ENCODE results near the gene BFSP2.

The BFSP2 gene, protein sequence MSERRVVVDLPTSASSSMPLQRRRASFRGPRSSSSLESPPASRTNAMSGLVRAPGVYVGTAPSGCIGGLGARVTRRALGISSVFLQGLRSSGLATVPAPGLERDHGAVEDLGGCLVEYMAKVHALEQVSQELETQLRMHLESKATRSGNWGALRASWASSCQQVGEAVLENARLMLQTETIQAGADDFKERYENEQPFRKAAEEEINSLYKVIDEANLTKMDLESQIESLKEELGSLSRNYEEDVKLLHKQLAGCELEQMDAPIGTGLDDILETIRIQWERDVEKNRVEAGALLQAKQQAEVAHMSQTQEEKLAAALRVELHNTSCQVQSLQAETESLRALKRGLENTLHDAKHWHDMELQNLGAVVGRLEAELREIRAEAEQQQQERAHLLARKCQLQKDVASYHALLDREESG

DNA sequence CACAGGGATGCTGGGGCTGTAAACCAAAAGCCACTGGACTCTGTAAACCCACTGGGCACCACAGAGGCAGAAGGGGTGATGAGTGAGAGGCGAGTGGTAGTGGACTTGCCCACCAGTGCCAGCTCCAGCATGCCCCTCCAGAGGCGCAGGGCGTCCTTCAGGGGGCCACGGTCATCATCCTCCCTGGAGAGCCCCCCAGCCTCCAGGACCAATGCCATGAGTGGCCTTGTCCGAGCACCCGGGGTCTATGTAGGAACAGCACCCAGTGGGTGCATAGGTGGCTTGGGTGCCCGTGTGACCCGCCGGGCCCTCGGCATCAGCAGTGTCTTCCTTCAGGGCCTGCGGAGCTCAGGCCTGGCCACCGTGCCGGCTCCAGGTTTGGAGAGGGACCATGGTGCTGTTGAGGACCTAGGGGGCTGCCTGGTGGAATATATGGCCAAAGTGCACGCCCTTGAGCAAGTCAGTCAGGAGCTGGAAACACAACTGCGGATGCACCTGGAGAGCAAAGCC lies at the start of gene BFSP2:
Gene BFSP2 (plus strand): TSS at position 51 of the 510 bp plus-strand sequence. CDS start 28 bp downstream, at position 79.
- DNase-seq (ENCODE audit: extremely low read depth, low read depth) = no peak
- H3K4me3 ChIP-seq (replicated peaks; ENCODE audit: low read depth, low read length) = no peak within 1 kb of the TSS
- TF ChIP-seq, protein P1, sequence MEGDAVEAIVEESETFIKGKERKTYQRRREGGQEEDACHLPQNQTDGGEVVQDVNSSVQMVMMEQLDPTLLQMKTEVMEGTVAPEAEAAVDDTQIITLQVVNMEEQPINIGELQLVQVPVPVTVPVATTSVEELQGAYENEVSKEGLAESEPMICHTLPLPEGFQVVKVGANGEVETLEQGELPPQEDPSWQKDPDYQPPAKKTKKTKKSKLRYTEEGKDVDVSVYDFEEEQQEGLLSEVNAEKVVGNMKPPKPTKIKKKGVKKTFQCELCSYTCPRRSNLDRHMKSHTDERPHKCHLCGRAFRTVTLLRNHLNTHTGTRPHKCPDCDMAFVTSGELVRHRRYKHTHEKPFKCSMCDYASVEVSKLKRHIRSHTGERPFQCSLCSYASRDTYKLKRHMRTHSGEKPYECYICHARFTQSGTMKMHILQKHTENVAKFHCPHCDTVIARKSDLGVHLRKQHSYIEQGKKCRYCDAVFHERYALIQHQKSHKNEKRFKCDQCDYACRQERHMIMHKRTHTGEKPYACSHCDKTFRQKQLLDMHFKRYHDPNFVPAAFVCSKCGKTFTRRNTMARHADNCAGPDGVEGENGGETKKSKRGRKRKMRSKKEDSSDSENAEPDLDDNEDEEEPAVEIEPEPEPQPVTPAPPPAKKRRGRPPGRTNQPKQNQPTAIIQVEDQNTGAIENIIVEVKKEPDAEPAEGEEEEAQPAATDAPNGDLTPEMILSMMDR (IDR thresholded peaks at IDR 0.05; ENCODE audit: low read depth, low read length, missing control alignments) = no peak

DNA sequence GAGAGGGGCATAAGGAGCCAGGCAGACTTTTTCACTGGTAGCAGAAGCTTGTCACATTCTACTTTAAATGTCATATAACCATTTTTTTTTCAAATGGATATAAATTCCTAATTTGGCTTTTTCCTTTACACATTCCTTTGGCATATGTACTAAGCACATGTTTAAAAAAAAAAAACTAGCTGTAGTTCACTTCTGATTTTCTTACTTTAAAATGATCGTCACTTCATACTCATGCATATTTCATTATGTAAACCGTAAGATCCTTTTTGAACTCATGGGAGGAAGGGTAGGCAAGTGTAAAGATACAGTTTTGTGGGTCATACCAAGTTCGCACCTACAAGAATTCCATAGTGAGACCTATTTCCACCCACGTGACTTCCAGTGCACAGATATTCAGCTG lies 45.1 kb upstream of the BFSP2 start:
- no peak for DNase-seq (ENCODE audit: extremely low read depth, low read depth)
- no peak overlapping the region for H3K4me3 ChIP-seq (replicated peaks; ENCODE audit: low read depth, low read length)
- TF ChIP-seq, protein P1 (IDR thresholded peaks at IDR 0.05; ENCODE audit: low read depth, low read length, missing control alignments) = no peak

DNA sequence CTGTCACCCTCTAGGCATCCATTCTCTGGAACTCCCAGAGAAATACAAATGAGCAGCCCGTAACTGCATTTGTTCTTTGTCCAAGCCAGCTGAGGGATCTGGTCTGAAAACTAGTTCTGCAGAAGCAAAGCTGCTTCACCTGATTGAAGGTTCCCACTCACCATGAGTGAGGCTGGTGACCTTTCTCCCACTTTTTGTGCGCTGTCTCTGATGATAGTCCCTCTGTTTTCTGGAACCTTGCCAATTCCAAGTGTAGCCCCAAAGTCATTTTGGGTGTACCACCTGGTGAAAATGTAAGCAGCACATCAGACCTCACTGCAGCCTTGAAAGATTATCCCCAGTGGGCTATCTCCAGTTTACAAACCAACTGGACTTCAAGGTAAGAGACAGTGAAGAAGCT lies 39.4 kb upstream of the BFSP2 start:
- no peak for DNase-seq (ENCODE audit: extremely low read depth, low read depth)
- H3K4me3 ChIP-seq (replicated peaks; ENCODE audit: low read depth, low read length) = no peak overlapping the region
- TF ChIP-seq, protein P1 (IDR thresholded peaks at IDR 0.05; ENCODE audit: low read depth, low read length, missing control alignments) = no peak

DNA sequence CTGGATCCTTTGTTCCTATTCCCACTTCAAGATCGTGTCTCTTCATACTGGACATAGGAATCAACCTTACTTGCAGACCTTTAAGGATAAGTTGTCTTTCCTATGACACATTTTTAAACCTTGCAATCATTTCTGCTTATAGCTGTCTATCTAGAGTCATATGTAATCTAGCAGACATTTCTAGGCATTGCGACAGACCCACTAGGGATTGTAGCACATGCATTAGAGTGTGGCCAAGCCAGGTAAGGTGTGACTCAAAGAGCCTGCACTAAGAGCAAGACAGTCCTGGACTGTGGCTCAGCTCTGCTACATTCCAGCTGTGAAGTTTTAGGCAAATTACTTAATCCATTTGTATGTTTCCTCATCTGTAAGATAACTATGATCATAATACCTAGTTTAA lies 38.8 kb upstream of the BFSP2 start:
- TF ChIP-seq, protein P1 (IDR thresholded peaks at IDR 0.05; ENCODE audit: low read depth, low read length, missing control alignments) = no peak
- H3K4me3 ChIP-seq (replicated peaks; ENCODE audit: low read depth, low read length) = no peak overlapping the region
- DNase-seq (ENCODE audit: extremely low read depth, low read depth) = no peak

DNA sequence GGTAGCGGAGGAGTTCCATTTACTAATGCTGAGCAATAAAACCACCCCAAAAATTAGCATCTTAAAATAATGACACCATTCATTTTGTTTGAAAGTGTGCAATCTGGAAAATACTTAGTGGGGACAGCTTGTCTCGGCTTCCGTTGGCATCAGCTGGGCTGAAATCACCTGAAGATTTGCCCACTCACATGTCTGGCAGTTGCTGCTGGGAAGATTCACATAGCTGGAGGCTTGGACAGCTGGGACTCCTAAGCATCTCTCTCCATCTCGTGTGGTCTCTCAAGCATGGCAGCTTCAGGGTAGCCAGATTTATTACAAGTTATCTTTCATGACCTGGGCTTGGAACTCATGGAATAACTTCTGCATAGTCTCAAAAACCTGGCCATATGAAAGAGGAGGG lies 38.4 kb upstream of the BFSP2 start:
- no peak for DNase-seq (ENCODE audit: extremely low read depth, low read depth)
- no peak overlapping the region for H3K4me3 ChIP-seq (replicated peaks; ENCODE audit: low read depth, low read length)
- TF ChIP-seq, protein P1 (IDR thresholded peaks at IDR 0.05; ENCODE audit: low read depth, low read length, missing control alignments) = no peak

DNA sequence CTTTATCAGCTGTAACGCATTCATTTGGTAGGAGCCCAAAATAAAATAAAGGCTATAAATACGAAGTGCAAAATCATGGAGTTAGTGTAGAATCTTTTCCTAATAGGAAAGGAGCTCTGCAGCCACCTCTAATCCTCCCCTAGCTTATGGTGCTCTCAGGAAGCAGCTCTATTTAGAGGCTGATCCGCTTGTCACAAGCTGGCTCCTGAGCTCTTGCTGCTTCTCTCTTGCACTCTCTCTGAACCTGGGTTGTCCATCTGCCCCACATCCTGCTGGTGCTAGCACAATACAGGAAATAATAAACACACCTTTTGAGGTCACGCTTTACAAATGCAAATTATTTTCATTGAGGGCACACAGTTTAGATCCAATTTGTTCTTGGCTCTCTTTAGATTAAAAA lies 37.3 kb upstream of the BFSP2 start:
- H3K4me3 ChIP-seq (replicated peaks; ENCODE audit: low read depth, low read length) = no peak overlapping the region
- TF ChIP-seq, protein P1 (IDR thresholded peaks at IDR 0.05; ENCODE audit: low read depth, low read length, missing control alignments) = no peak
- DNase-seq (ENCODE audit: extremely low read depth, low read depth) = no peak
